ENCODE measurements around the gene PIK3IP1.

Gene PIK3IP1

DNA sequence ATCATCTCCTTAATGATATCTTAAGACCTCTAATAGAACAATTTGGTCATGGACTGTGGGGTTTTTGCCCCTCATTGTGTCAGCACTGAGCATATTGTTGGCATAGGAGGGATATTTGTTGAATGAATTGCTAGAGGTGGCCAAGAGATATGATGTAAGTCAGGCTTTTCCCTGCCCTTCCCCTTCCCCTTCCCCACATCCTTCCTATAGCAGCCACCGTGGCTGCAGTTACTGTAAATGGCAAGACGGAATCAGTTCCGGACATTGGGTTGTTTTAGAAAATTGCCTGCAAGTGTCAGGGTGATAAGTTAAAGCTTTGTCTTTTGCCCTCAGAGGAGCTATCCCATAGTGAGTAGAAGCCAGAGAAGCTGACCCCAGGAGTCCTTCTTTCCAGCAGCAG lies 57.2 kb downstream of the PIK3IP1 start:
- DNase-seq (ENCODE audit: extremely low read depth, low read depth) = no peak
- no peak for TF ChIP-seq CTCF (IDR thresholded peaks at IDR 0.05; ENCODE audit: low read depth, low read length, missing control alignments)
- H3K4me3 ChIP-seq (replicated peaks; ENCODE audit: low read depth, low read length) = no peak overlapping the region

GRCh38 chr22:31233001-31233400 lies 59.3 kb downstream of the PIK3IP1 start:
- DNase-seq (ENCODE audit: extremely low read depth, low read depth) = no peak
- TF ChIP-seq CTCF (IDR thresholded peaks at IDR 0.05; ENCODE audit: low read depth, low read length, missing control alignments) = no peak
- H3K4me3 ChIP-seq (replicated peaks; ENCODE audit: low read depth, low read length) = no peak overlapping the region

All from HFF-Myc (cell line).